Mucosa of gallbladder (tissue), 1 donor: ENCODE results near the gene CNTNAP2. TPM values are rescaled to one million over a fixed set of nuclear protein-coding genes. Genes with fewer than 3 reads are reported as not detected.
A peak's percentile ranks its signal among the peaks of the same experiment; 100 is the strongest.

ENCODE experiments used
- DNase-seq: peaks from one replicate; pipeline ENCODE4 v3.0.0-alpha.2; 2020; ENCODE audit warnings: low spot score
- total RNA-seq: library from RNA; stranded (reverse); gene quantifications from one replicate; pipeline ENCODE4 v1.2.1, GENCODE V29; 2021
- donor health status: DM: no; HTN: no; CAD: no.

Gene CNTNAP2
- total RNA-seq, 1 donor from 2014 or later, result 1.6 TPM

DNA sequence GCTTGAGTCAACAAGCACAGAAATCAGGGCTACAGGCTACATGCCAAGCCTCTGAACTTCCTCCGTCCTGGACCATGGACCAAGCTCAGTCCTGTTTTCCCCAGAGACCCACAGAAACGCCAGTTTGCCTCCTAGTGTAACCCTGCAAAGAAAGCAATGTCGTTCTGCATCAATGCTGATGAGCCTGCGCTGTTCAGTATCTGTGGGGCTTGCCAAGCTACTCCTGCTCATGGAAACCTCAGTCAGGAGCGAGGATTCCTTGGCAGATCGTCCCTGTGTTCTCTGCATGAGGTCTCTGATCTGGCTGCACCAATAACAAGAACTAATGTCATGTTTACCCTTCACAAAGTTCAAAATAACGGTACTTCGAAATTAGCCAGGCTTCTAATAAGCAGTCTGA is 1978.5 kb downstream of the CNTNAP2 start:
- DNase-seq, result no peak

DNA sequence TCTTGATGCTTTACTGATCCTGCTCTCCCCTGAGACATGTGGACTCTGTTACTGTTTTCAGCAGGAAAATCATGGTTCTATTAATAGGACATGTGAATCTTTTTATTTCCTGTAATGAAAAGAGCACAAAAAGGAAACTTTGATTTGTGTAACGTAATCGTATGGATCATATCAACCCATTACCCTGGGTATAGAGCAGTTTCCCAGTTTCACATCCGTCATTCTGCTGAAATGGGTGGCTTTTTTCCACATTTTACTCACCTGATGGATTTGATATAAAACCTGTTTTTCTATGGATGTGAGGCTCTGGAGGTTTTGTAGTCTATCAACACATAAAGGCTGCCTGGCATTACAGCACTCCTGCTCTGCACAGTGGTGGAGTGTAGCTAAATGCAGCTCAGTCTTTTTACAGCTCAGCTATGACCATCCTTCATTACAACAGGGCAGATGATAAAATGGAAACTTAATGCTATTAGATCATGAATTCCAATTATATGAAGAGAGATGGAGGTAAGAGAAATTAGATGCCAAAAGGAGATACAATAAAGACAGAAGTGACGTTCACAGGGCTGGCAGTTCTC is 1987.6 kb downstream of the CNTNAP2 start:
- no peak for DNase-seq

- DNase-seq, result no peak
These were observed 1988.3 kb downstream of the CNTNAP2 start for GRCh38 chr7:148104924-148105323.

- DNase-seq, result no peak
These were observed 1989.3 kb downstream of the CNTNAP2 start for GRCh38 chr7:148105853-148106252.

GRCh38 chr7:148107443-148108127 is 1991.0 kb downstream of the CNTNAP2 start:
- DNase-seq, result no peak

GRCh38 chr7:148108381-148108780 is 1991.8 kb downstream of the CNTNAP2 start:
- DNase-seq, result no peak

DNA sequence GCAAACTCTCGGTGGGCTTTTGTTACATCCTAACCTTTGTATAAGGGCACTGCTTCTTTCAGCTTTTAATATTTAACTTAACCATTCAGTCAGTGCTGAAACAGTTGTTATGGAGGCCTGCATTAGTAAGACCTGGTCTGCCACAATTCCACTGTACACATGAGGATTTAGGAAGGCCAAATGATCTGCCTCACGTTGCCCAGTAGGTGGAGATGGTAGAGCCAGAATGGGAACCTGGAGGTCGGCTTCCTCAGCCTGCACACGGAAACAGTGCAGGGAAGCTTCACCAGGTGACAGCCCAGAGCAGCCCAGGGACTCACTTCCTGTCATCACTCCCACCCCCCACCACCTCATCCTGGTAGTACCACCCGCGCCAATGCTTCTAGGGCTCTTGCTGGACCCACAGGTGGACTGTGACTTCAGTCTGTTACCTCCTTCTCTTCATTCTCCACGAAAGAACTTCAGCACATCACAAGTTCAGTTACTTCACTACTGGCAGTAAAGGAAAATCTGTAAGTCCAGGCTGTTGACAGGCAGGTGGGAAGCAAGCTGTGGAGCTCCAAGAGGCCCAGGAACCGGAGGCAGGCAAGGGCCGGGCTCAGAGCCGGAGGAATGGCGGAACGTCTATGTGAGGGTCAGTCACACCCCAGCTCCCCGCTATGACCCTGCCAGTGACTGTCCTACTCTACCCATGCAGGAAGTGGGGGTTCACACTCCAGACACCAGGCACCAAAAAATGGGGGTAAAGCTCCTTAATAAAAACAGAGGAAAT is 1993.7 kb downstream of the CNTNAP2 start:
- peak; percentile 16 for DNase-seq

GRCh38 chr7:148114804-148115203 is 1998.2 kb downstream of the CNTNAP2 start:
- no peak for DNase-seq

DNA sequence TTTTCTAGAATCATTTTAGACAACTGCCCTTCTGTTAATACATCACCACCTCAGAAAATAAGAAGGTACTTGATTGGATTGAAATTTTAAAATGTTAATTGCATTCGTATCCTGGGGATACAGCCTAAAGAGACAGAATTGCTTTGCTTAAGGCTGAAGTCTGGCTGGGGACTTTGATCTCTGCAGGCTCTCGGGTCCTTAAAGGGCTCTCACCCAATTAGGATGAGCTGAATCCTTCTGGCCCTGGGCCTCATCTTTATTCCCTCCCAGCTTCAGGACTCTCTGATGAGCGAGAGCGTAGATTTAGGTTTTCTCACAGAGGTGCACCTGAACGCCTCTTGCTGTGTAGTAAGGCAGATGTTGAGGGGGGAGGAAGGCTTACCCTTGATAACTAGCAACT is 1998.7 kb downstream of the CNTNAP2 start:
- no peak for DNase-seq

DNA sequence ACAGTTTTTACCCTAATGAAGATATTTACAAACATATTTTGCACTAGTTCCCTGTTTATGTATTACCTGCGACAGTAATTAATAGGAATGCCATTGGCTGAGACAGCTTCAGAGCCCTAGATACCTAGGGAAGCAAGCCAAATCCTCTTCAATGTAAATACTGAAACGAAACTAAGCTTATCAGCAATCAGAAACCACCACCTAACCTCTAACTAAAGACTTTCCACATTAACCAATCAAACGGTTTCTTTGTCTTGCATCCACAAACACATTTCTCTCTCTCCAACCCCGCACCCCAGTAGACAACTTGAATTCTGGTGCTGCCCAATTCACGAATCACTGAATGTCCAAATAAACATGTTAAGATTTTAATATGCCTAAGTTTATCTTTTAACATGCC is 1999.6 kb downstream of the CNTNAP2 start:
- DNase-seq, result no peak

- no peak for DNase-seq
These were observed 2000.3 kb downstream of the CNTNAP2 start for GRCh38 chr7:148116829-148117403.

DNA sequence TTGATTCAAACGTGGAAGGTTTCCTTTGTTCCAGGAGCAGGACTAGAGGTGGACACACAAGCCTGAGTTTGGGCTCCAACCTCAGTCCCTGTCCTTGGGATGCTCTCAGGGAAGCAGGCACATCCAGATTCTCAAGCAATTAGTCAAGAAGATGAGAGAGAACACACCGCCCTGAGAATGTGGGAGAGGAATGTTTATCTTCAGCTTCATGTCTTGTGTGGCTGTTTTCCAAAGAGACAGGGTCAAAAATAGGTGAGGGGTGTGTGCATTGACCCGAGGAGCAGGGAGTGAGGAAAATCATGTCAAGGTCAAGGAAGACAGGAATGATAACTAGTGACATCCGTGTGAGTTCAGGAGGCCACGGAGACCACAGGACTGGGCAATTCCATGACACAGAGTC is 2001.8 kb downstream of the CNTNAP2 start:
- no peak for DNase-seq

- DNase-seq, result no peak
These were observed 2004.8 kb downstream of the CNTNAP2 start for GRCh38 chr7:148121401-148121800.

GRCh38 chr7:148121847-148122246 is 2005.2 kb downstream of the CNTNAP2 start:
- no peak for DNase-seq

DNA sequence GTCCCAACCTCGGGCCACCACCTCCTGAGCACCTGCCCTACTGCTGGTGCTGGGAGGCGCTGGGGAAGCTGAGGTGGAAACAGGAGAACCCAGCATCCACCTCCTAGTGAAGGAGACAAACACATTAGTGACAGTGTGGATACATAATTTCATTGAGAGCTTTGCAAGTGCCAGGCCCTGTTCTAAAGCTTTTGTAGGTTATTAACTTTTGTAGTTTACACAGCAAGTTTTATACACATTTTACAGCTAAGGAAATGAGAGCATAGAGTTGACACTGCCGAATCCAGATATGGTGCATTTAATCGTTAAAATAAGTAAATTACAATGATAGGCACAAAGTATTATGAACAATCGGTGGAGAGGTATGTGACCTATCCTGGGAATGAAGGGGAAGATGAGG is 2007.9 kb downstream of the CNTNAP2 start:
- no peak for DNase-seq

- DNase-seq, result no peak
These were observed 2010.8 kb downstream of the CNTNAP2 start for GRCh38 chr7:148127374-148127773.

- no peak for DNase-seq
These were observed 2012.4 kb downstream of the CNTNAP2 start for GRCh38 chr7:148129023-148129422.

DNA sequence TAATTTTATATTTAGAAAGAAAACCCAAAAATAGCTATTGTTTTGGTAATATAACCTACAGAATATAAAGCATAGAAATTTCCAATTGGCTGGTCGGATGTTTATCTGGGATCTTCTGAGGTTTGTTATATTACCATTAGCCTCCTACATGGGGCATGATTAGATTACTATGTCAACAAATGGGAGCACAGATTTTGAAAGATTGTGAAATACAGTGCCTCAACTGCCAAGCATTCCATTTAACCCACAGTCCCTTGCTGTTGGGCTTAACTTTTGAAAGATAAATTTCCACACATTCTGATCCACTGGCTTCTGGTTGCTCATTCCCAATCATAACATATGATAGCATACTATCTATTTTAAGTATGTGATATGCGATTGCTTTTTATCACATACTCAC is 2018.5 kb downstream of the CNTNAP2 start:
- DNase-seq, result no peak

- no peak for DNase-seq
These were observed 2019.4 kb downstream of the CNTNAP2 start for GRCh38 chr7:148135997-148136396.

DNA sequence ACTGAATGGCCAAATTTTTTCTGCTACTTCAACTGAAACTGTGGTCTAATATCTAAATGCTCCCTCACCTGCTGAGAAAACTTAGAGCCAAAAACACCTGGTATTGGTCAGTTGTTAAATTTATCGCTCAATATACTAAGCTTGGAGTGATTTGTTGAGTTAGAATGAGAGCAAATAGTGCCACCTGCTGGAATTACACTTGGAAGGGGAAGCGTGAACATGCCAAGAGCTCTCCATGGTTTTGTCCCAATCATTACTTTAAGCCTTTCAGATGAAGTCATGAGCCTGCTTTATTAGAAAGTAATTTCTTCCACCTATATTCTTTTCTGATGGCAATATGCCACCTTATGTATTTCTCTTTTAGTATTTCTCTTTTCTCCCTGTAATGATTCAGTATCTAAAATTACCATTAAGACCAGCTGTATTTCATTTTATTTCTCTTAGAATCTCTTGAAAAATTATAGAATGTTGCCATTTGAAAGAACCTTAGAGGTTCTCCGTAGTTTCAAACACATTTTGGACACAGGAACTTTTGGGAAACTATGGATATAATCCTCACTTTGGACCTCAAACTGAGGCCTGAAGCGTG is 2026.2 kb downstream of the CNTNAP2 start:
- peak; percentile 41 for DNase-seq

- DNase-seq, result no peak
These were observed 2028.2 kb downstream of the CNTNAP2 start for GRCh38 chr7:148144827-148145226.

- no peak for DNase-seq
These were observed 2029.7 kb downstream of the CNTNAP2 start for GRCh38 chr7:148146346-148146745.
